ENCODE results near the gene TTLL11.

The TTLL11 gene

DNA sequence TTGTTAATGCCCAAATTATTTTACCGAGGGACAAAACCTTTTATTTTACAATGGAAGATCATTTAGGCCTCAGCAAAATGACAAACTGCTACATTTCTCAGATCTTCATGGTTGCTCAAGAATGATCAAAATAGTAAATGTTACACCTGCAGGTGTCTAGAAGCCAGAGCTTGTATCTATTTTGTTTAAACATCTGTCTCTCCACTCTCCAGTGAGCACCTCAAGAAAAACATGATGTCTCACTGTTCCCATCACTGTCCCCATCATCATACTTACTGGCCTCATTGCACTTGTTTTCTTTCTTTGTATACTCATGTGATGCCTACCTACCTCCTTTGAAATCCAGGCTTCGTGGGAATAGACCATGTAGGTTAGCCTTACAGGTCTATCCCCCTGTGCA lies 149.6 kb downstream of the TTLL11 start:
- H3K27ac ChIP-seq: no peak overlapping the region

DNA sequence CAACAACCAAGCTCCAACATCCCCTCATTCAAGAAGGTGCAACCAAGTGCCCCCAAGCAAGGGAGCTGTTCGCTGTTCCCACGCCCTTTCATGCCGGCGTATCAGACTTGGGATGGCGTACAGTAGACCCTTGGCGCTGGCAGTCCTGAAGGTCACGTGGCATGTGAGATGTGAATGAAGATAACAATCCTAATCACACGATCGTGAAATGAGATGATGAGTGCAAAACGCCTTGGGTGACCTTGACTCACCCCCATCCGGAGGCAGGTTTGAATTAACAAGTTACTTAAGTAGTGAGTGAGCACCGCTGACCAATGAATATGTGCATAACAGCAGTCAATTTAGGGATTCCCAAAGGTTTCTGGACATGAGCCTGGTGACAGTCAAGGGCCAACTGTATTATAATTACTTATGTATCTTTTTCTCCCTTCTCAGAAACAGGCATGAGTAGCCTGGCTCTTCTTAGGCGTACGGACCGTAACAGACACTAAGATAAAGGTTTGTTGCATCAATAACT lies 150.2 kb downstream of the TTLL11 start:
- no peak overlapping the region for H3K27ac ChIP-seq
- no peak for TF ChIP-seq ZFX (IDR thresholded peaks at IDR 0.05)
- TF ChIP-seq, protein P1, sequence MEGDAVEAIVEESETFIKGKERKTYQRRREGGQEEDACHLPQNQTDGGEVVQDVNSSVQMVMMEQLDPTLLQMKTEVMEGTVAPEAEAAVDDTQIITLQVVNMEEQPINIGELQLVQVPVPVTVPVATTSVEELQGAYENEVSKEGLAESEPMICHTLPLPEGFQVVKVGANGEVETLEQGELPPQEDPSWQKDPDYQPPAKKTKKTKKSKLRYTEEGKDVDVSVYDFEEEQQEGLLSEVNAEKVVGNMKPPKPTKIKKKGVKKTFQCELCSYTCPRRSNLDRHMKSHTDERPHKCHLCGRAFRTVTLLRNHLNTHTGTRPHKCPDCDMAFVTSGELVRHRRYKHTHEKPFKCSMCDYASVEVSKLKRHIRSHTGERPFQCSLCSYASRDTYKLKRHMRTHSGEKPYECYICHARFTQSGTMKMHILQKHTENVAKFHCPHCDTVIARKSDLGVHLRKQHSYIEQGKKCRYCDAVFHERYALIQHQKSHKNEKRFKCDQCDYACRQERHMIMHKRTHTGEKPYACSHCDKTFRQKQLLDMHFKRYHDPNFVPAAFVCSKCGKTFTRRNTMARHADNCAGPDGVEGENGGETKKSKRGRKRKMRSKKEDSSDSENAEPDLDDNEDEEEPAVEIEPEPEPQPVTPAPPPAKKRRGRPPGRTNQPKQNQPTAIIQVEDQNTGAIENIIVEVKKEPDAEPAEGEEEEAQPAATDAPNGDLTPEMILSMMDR (conservative IDR thresholded peaks at IDR 0.05): no peak

More for the DNA sequence above, 149.6 kb downstream of the TTLL11 start:
- TF ChIP-seq ZFX (IDR thresholded peaks at IDR 0.05): no peak
- TF ChIP-seq, protein P1 (conservative IDR thresholded peaks at IDR 0.05): no peak

DNA sequence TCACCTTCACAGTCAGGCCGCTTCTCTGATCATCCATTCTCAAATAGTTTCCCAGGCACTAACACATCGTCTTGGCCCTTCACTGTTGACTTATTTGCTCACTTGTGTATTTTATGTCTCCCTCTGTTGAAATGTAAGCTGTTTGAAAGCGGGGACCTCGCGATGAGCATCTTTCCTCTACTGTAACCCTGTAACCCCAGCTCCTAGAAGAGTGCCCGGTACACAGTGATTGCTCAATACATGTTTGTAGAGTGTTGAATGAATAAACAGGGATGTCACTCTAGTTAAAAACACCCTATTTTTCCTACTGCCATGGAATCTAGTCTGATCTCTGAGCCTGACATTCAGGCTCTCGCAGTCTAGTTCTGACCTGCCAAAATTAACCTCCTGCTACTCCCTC lies 150.8 kb downstream of the TTLL11 start:
- no peak overlapping the region for H3K27ac ChIP-seq
- TF ChIP-seq ZFX (IDR thresholded peaks at IDR 0.05): no peak
- TF ChIP-seq, protein P1 (conservative IDR thresholded peaks at IDR 0.05): no peak

DNA sequence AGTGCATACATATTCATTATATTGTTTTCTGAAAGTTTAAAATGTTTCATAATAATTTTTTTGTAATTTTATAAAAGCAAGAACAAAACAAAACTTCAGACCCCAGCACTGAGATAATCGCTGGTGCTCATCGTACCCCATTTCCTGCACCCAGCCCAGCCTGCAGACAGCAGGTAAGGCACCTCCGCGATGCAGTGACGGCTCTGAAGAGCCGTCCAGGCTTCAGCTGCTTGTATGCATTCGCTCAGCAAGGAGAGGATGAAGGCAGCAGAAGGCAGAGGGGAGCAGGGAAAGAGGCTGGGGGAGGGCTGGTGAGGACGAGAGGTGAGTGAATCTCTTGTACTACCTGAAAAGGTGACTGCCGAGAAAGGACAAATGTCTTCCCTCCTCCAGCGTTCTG lies 153.5 kb downstream of the TTLL11 start:
- H3K27ac ChIP-seq: no peak overlapping the region
- no peak for TF ChIP-seq ZFX (IDR thresholded peaks at IDR 0.05)
- TF ChIP-seq, protein P1 (conservative IDR thresholded peaks at IDR 0.05): no peak

DNA sequence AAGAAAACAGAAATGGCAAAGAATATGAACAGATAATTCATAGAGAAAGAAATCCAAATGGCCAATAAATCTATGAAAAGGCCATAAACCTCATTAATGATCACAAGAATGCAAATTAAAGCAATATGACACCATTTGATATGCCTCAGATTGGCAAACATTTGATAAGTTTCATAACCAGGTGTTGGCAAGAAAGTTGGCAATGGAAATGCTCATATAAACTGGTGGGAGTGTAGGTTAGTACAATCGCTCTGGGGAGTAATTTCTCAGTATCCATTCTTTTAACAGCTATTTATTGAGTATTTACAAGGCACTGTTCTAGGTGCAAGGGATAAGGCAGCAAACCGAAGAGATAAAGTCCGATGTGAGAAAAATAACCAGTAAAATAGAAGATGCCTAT lies 154.5 kb downstream of the TTLL11 start:
- TF ChIP-seq ZFX (IDR thresholded peaks at IDR 0.05): no peak
- TF ChIP-seq, protein P1 (conservative IDR thresholded peaks at IDR 0.05): no peak
- H3K27ac ChIP-seq: no peak overlapping the region

DNA sequence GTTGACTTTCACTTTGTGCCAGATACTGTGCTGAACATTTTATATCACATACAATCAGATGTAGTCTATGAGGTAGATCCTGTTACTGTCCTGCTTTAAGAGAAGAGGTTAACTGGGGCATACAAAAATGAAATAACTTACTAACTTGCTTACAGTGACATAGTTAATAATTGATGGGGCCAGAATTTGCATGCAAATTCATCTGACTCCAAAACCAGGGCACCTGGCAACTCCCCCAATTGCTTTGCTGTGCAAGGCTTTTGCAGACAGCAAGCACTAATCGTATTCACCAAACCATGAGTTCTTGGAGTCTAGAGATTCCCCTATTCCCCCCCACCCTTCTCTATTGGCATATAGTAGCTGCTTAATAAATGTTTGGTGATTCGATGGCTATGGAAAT lies 155.9 kb downstream of the TTLL11 start:
- no peak overlapping the region for H3K27ac ChIP-seq
- TF ChIP-seq, protein P1 (conservative IDR thresholded peaks at IDR 0.05): no peak
- no peak for TF ChIP-seq ZFX (IDR thresholded peaks at IDR 0.05)

DNA sequence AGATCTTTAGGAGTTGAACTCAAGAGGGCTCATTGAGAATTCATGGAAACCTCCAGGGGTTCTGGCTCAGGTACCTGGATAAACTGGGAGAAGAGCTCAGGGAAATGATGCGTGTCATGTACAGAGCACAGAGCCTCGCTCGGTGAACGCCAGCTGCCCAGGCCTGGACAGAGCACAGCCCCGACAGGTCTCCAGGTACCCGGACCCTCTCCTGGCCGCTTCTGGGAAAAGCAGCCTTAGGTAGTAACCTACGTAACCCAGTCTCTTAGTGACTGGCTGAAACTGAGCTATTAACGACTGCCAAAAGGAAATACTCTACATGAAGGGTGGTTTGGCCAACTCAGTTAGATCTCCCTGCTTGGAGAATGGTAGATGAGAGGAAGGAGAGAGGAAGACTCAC lies 157.4 kb downstream of the TTLL11 start:
- H3K27ac ChIP-seq: no peak overlapping the region
- TF ChIP-seq, protein P1 (conservative IDR thresholded peaks at IDR 0.05): no peak
- no peak for TF ChIP-seq ZFX (IDR thresholded peaks at IDR 0.05)

All from C4-2B (cell line).